ENCODE data around the gene ATP11A.

DNA sequence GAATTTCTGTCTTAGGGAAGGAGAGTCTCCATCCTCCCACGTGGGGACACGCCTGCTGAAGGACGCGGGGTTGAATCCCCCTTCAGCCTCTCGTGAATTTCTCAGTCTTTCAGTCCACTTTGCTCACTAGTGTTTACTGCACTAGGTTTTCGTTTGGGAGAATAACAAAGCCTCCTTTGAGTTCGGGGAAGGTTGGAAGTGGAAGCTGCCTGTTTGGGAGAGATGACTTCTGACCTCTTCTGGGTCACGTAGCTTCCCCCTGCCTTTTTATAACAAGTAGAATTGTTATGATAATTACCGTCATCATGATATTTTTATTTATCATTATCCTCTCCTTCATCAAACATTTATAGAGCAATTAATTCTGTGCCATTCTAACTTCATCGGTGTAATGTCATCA lies 60.7 kb downstream of the ATP11A start:
- TF ChIP-seq CTCF (IDR thresholded peaks at IDR 0.05), result no peak
- no peak for TF ChIP-seq POLR2A (IDR thresholded peaks at IDR 0.05)
